T-helper 2 cell treated with Interferon-gamma antibody and Interleukin-4, amounts not matched to agents 100 ng/mL and 5 ng/mL, for 36 hours (primary cell): Measurements from ENCODE around the gene ANO3. TPM values are rescaled to one million over a fixed set of nuclear protein-coding genes. Genes with fewer than 3 reads are reported as not detected.

Experiments
- intact Hi-C: fragments of 100-400 bp; cut with micrococcal nuclease; formaldehyde crosslinking; loops from one replicate; pipeline ENCODE4 v1.15.1; 2023
- total RNA-seq: library from RNA; stranded (reverse); gene quantifications from 2 replicates; pipeline ENCODE4 v1.2.3, GENCODE V29; 2022

Gene ANO3
- total RNA-seq, 1 donor from 2014 or later = not detected

DNA sequence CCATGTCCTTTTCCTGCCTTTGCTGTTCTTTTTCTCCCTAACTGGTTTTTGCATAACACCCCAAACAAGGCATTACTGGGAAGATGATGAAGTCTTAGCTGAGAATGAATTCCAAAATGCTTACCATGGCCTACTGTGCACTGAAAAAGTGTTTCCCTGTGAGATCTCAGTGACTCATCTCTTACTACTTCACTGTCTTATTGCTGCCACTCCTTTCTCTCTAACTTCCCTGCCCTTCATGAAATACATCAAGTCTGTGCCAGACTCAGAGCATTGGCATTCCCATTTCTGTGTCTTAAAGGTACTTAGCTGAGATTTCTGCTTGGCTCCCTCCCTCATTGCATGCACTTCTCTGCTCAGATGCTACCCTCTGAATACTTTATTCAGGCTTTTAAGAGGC is 289.2 kb downstream of the ANO3 start:
- intact Hi-C loops = no loop called here

DNA sequence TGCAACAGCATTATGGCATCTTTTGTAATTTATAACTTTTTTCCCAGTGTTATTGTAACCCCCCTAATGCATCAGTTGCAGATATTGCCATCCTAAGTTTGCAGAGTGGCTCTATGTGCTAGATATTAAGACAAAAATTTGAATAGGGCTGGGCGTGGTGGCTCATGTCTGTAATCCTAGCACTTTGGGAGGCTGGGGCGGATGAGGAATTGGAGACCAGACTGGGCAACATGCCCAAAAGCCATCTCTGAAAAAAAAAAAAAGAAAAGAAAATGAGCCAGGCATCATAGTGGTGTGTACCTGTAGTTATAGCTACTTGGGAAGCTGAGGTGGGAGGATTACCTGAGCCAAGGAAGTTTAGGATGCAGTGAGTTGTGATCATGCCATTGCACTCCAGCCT is 290.3 kb downstream of the ANO3 start:
- intact Hi-C loops = no loop called here

GRCh38 chr11:26623076-26623659 is 291.2 kb downstream of the ANO3 start:
- intact Hi-C loops = no loop called here

DNA sequence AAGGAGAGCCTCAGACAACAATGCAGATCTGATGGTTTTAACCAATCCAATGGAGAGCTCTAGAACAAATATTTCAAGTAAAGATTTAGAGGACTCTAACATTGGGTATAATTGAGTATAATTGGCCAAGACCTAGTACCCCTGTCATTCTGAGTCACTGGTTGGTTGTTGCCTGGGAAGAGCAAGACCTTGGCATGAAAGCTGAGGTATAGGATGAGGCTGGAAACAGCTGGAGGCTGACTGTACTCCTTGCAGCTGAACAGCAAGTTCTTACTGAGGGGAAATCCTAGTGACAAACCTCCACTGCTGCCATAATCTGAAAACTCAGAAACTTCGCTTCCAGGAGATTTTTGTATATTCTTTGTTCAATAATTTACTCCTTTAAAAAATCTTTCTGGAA is 294.4 kb downstream of the ANO3 start:
- intact Hi-C loops = no loop called here

- intact Hi-C loops = no loop called here
Measured at GRCh38 chr11:26632691-26633159, 300.8 kb downstream of the ANO3 start.

DNA sequence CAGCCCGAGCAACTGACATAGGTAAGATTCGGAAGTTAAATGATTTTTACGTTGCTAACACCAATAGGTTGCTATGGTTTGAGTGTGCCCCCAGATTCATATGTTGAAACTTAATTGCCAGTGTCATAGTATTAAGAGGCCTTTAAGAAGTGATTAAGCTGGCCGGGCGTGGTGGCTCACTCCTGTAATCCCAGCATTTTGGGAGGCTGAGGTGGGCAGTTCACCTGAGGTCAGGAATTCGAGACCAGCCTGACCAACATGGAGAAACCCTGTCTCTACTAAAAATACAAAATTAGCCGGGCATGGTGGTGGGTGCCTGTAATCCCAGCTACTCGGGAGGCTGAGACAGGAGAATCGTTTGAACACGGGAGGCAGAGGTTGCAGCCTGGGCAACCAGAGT is 311.4 kb downstream of the ANO3 start:
- intact Hi-C loops = loop anchor here (10.0 kb wide), 1 partner anchor 659 kb away; no protein-coding TSS in a partner anchor

- intact Hi-C loops = loop anchor here (5.0 to 10.0 kb wide), 2 partner anchors 363 to 665 kb away; no protein-coding TSS in a partner anchor
Measured at GRCh38 chr11:26649884-26650283, 318.0 kb downstream of the ANO3 start.

DNA sequence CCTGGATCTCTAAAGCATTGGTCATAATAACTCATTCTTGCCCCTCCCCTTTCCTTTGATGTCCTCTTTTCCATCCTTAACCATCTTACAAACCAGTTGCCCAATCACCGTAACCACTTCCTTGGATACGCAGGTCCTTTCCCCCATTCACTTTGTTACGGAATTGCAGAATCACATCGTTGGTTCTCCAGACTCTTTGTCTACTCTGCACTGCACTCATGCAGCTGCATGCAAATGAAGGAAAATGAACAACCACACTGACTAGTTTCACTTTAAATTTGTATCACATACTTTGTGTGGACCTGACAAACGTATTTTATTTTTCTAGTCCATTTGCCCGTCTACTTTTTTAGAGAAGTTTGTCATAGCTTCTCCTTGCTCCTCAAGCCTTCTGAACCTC is 320.0 kb downstream of the ANO3 start:
- intact Hi-C loops = loop anchor here (5.0 kb wide), 1 partner anchor 365 kb away; no protein-coding TSS in a partner anchor

DNA sequence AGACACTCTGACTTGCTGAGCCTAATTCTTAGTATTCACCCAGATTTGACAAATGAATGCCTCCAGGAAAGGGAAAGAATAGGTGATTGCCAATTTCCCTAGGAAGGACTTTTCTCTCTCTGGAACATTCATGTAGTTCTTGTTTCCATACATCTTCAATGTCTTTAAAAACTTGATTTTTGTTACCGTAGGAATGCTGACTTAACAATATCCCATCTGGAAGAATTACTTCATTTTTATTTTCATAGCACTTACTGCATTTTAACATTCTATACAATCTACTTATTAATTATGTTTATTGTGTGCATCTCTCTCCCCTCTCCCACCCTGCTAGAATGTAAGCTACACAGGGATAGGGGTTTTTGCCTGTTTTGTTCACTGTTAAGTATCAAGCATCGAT is 323.4 kb downstream of the ANO3 start:
- intact Hi-C loops = no loop called here

GRCh38 chr11:26662916-26663315 is 331.0 kb downstream of the ANO3 start:
- intact Hi-C loops = no loop called here

GRCh38 chr11:26665036-26665435 is 333.1 kb downstream of the ANO3 start:
- intact Hi-C loops = no loop called here

DNA sequence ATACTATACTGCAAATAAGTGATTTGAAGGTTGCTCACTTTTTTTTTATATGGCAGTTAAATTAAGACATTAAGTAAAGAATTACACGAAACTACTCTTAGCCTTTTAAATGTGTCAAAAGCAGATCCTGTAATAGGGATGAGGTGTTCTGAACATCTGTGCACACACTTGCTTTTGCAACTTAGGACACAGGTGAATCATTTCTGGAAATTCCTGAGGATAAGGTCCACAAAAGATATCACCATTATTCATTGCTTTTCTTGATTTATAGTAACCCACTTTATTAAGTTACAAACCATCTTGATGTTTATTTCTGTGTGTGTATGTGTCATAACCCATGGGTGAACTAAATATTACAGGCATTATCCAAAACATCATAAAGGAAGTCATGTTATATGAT is 334.0 kb downstream of the ANO3 start:
- intact Hi-C loops = no loop called here

- intact Hi-C loops = no loop called here
Measured at GRCh38 chr11:26675233-26675928, 343.5 kb downstream of the ANO3 start.

DNA sequence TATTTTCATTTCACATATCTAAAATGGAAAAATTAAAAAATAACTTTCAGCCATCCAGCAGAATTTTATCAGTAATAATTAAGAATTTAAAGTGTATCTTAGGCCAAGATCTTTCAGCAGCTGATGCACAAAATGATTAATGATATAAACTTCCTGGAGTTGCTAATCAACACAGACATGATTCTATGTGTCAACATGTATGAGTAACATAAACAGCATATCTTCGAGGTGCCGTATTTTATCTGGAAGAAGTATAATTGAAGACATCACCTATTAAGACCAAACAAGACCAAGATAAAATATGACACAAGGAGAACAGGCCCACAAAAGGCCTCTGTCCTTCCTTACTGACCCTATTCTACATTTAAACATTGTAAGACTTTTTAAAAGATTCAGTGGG is 344.7 kb downstream of the ANO3 start:
- intact Hi-C loops = no loop called here

GRCh38 chr11:26677566-26677965 is 345.6 kb downstream of the ANO3 start:
- intact Hi-C loops = no loop called here

DNA sequence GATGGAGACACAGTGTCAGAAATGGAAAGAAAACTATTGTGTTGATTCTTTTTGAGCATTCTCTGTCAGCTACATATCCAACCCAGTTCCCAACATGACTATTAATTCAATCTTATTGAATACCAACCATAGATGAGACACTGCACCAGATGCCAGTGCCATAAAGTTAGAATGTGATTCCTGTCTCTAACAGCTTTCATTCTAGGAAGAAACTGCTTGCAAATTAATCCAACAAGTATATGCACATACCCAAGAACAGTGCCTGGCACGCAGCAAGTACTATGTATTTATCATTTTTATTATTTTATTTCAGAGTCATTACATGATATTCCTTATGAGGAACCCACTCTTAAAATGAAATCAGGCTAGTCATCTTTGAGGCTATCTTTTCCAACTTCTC is 355.4 kb downstream of the ANO3 start:
- intact Hi-C loops = no loop called here

GRCh38 chr11:26688701-26689100 is 356.8 kb downstream of the ANO3 start:
- intact Hi-C loops = no loop called here

DNA sequence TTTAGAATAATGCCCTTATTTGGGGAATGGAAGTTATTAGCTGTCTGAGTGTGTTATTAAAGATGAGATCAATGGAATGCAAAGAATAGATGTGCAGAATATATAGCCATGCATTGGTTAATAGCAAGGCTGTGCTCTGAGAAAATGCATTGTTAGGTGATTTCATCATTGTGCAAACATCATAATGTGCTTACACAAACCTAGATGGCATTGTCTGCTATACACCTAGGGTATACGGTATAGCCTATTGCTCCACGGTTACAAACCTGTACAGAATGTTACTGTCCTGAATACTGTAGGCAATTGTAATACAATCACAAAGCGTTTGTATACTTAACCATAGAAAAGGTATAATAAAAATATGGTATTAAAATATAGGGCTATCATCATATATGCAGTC is 364.4 kb downstream of the ANO3 start:
- intact Hi-C loops = no loop called here

GRCh38 chr11:26698224-26698623 is 366.3 kb downstream of the ANO3 start:
- intact Hi-C loops = no loop called here

GRCh38 chr11:26700574-26701235 is 368.8 kb downstream of the ANO3 start:
- intact Hi-C loops = no loop called here

- intact Hi-C loops = no loop called here
Measured at GRCh38 chr11:26702406-26702805, 370.5 kb downstream of the ANO3 start.

DNA sequence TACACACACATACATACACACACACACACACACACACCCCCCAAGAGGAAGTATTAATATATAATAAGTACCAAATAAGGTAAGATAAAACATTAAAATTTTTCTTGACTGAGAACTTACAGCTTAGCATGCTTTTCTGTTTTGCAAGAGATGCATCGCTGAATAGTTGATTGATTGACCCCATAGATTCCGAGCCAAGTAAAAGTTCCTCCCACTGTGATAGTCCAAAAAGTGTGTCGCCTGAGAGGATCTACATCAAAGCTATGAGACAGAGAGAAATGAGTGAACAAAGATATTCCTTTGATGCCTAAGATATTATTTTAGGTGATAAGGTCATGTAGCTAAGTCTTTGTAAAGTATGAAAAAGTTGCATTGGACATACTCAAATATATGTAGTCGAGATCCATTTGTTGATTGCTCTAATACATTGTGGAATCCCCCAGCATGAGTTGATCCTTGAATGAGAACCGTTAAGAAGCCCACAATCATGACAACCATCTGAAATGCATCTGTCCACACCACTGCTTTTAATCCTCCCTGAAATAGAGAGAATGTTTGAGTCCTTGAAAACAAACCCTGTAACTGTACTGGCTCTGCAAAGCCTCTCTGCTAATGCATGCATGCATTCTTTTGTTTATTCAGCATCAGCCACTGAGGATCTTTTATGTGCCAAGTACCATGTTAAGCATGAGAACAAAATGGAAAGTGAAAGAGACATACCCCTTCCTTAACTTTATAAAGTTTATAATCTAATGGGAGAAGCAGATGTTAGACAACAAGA is 371.7 kb downstream of the ANO3 start:
- intact Hi-C loops = no loop called here
